Fibroblast of skin of abdomen (primary cell): ENCODE measurements around the gene PKP1.

Experiments used
- DNase-seq: peaks from one replicate; pipeline ENCODE4 v3.0.0-alpha.2; 2013

Gene PKP1

GRCh38 chr1:201331166-201331565 lies 47.9 kb downstream of the PKP1 start:
- DNase-seq, result no peak

- no peak for DNase-seq
Measured at GRCh38 chr1:201332021-201332420, 48.7 kb downstream of the PKP1 start.

DNA sequence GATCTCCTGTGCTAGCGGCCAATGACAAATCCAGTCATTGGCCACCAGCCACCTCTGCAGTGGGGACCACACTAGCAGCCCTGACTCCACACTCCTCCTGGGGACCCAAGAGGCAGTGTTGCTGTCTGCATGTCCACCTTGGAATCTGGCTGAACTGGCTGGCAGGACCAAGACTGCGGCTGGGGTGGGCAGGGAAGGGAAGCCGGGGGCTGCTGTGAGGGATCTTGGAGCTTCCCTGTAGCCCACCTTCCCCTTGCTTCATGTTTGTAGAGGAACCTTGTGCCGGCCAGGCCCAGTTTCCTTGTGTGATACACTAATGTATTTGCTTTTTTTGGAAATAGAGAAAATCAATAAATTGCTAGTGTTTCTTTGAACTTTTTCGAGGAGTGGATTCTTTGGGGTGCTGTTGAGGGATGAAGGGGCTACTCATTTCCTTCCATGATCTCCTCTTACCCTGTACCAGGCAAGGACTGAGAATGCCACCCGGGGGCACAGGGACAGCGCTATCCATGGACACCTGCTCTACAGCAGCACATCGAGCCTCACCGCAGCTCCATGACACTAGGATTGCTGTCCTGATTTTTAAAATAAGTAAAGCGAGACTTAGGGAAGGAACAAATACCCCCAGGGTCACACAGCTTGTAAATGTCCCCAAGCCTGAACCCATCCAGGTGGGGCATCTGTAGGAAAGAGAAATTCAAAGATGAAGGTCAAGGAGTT lies 49.5 kb downstream of the PKP1 start:
- DNase-seq, result no peak

DNA sequence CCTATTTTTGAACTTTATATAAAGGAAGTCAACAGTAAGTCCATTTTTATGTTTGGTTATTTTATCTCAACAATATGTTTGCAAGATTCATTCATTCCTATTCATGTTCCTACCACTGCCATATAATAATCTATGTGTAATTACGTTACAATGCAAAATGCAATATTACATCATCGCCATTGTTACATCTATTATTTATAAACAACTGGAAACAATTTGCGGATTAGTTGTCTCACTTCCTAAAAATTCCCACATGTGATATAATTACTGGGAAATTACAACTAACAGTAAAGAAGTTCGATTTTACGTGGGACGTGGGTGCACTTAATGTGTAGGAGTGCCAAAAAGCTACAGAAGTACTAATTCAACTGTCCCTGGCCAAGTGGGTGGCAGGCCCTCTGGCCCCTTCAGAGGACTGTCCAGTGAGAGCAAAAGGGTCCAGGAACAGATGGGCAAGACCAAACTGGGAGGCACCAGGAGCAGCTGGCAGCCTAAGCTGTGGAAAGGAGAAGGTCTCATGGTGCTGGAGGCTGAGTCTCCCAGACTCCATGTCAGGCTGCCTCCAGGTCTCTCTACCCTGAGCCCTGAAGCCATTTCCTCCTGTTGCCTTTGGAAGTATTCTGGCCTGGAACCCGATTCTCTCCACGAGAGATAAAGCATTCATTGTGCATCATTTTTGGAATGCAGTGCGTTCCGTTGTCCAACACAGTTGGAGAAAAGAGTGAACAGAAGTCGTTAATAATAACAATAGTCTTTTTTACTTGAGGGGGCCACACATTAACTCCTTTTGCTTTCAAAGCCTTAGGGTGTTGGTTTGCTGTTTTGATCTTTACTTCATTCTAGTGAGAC lies 51.2 kb downstream of the PKP1 start:
- peak; percentile 46 for DNase-seq

DNA sequence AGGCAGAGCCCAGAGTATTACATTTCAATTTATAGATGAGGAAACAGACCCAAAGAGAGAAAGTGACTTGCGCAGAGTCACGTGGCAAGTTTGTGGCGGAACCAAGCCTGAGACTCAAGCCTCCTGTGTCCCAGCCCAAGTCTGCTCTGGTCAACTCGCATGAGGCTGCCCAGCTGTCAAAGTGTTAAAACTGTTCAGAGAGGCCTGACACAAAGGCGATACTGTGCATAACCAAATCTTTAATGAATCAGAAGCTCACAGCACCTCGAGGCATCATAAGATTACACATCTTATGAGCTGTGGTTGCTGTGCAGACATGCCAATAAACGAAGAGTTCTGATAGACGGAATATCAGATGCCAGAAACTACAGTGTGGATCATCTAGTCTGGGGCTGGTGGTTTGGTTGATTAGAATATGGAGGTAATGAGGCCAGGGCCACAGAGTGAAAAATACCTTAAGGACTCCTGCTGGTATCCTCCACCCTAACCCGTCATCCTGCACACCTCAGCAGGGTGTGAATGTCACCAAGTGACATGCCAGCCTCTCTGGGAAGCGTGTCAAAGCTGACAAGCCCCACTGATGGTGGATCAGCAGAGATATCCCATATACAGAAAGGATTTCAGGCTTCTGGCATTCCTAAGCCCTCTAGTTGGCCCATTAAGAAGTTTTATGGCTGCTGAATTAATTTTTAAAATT lies 52.0 kb downstream of the PKP1 start:
- DNase-seq, result no peak

- no peak for DNase-seq
Measured at GRCh38 chr1:201335901-201336300, 52.6 kb downstream of the PKP1 start.

DNA sequence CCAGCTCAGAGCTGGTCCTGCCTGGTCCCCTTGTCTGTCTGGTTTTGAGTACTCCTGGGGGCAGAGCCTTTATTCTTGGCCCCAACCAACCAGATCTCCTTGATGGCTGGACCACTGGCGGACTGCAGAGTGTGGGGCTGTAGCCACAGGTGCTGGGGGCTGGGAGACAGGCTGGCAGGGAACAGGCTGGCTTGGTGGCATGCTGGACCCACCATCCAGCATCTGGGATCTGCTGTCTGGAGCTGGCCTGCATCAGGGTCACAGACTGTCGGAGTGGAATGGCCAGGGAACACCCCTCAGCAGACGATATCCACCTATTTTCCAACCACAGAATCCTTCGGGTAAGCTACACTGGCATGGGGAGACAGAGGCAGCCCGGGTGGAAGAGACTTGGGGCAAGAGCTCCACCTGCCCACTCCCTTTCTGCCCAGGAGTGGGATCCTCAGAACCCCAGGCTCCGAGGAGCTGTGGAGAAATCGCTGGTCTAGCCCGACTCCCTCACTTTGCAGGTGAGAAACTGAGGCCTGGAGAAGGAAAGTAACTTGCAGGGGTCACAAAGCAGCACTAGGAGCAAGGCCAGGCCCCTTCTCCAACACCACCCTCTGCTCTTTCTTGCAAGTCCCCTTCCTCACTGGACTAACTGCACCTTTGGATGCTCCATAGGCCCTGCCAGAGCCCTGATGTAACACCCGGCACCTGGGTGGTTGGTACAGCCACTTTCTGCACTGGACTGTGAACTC lies 53.6 kb downstream of the PKP1 start:
- no peak for DNase-seq

- no peak for DNase-seq
Measured at GRCh38 chr1:201341377-201341776, 58.1 kb downstream of the PKP1 start.

DNA sequence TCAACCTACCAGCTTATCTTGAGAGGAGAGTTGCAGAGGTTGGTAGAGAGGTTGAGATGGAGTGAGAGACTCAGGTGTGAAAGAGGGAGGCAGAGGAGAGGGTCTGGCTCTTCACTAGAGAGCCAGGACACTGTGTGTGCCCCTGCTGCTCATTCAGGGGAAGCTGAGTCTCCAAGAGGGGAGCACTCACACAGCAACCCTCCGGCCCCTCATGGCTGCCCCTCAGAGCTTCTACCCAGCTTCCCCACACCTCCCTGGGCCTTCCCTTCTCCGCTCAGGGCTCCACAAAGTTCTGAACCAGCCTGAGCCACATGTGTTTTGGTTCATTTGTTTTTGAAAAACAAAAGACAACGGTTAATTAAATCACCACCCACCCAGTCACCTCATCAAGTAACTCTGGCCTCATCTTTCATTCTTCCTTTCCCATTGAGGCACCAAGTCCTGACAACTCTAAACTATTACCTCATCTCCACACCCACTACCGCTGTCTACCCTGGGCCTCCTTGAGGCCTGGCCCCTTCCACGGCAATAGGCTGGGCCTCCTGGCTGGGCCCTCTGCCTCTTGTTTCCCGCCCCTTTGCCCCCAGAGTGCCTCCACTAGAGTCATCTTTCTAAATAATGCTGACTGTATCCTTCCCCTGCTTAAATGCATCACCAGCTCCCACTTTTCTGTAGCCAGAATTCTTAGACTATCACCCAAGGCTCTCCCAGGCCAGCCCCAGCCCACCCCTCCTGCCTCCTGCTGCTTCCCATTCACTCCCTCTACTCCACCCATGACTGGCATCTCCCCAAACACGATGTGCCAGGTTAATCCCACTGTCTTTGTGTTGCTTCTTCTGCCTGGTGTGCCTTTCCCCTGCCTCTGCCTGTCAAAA lies 61.1 kb downstream of the PKP1 start:
- DNase-seq, result no peak

GRCh38 chr1:201345081-201345355 lies 61.7 kb downstream of the PKP1 start:
- DNase-seq, result no peak

DNA sequence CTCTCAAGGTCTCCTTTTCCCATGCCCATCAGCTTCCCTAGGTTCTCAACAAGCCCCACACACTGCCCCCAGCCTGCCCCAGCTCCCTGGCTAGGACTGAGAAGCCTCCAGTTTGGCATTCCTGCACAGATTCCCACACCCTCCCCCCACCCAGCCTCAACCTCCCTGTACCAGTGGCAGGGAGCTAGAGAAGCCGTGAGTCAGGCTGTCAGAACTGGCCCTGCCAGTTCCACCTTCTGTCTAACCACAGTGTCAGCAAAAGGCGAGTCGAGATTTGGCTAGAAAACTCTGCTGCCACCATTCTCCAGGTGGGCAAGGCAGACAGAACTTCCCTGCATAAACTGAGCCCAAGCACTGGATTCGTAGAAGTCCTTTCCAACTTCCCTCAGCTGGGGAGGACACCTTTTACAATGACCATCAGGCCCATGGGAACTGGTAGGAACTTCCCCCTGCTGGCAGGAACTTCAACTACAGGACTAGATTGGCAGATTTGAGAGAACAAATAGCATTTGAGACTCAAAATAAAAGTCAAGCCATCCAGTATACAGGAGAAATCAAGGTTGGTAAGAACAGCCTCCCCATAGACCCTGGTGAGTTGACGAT lies 63.1 kb downstream of the PKP1 start:
- peak; percentile 53 for DNase-seq

GRCh38 chr1:201346987-201347386 lies 63.7 kb downstream of the PKP1 start:
- DNase-seq, result no peak

GRCh38 chr1:201347498-201348210 lies 64.3 kb downstream of the PKP1 start:
- DNase-seq, result no peak

GRCh38 chr1:201348211-201348566 lies 64.9 kb downstream of the PKP1 start:
- DNase-seq, result peak; percentile 55

DNA sequence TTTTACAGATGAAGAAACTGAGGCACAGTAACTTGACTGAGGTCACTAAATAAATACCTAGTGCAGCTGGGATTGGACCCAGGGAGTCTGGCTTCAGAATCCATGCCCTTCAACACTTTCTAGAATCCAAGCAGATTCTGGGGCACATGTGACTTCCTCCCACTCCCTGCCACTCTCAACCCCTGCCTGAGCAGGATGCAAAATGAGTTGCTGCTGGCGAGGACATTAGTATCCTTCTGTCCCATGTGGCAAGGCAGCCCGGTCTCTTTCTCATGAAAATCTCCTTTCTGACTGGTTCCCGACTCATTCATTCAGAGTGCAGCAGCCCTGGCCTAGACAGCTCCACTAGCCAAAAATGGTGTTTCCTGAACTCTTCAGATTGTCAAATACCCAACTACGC lies 65.8 kb downstream of the PKP1 start:
- DNase-seq, result no peak

DNA sequence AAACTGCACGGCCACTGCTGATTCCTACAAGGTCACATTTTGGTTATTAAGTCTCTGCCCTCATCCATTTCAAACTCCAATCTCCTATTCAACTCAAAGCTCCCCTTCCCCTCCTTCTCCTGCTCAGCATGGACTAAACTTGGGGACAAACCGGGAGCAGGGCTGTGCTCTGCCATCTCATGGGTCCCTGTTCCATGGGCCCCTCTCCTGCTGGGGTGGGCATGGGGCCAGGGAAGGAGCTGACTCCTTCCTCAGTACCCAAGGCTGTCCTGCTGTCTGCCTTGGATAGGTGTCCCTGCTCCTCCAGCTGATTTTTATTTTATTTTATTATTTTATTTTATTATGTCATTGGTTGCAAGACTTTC lies 67.0 kb downstream of the PKP1 start:
- DNase-seq, result no peak

DNA sequence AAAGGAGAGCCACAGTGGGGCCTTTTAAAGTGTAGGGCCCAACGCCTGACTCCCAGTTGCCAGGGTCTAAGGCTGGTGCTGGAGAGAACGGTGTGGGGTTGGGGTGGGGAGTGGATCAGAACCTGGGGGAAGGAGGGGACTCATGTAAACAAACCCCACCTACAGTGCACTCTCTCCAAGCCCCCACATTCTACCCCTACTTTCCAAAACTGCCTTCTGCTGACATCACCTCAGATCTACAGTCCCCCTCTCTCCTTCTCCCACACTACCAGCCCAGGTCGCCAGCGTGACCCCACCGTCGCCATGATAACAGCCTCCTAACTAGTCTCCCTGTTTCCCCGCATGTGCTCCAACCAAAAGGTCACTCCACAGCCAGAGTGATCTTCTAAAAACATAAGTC lies 67.6 kb downstream of the PKP1 start:
- no peak for DNase-seq

GRCh38 chr1:201351617-201352016 lies 68.3 kb downstream of the PKP1 start:
- DNase-seq, result no peak

GRCh38 chr1:201353186-201353940 lies 70.1 kb downstream of the PKP1 start:
- no peak for DNase-seq
